GM12801 (cell line): ENCODE measurements around the gene SPATA31C2.
"Not testable (repeated sequence)": the region's sequence is repeated elsewhere in the genome, so short reads cannot be mapped to it uniquely, and the experiment has no call there.

Experiments used
- CTCF ChIP-seq: IDR thresholded peaks from one replicate; pipeline ENCODE4 v1.5.1; 2011; ENCODE audit warnings: control low read depth; ENCODE audit not compliant: insufficient read length; ENCODE audit errors: extremely low read depth

Gene SPATA31C2

DNA sequence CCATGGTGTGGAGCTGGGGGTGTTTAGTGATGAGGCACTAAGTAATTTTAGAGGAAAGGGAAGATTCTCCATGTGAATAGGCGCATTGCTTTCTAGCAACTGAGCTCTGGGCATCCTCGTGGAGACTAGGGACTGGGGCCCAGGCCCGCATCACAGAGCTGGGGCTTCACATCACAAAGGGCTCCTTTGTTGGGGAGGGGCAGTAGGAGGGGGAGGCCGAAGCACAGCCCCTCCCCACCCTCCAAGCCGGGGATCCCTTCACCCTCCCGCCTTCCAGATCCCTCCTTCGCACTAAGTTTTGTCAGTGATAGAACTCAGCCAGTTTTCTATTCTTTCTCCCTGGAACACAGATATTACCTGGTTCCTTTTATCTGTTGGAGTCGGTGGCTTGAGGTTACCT lies at the start of gene SPATA31C2:
Gene SPATA31C2 (minus strand): TSS at position 101 of the 400 bp plus-strand sequence. CDS start 29 bp downstream, at position 72.
- TF ChIP-seq CTCF: not testable (repeated sequence)

DNA sequence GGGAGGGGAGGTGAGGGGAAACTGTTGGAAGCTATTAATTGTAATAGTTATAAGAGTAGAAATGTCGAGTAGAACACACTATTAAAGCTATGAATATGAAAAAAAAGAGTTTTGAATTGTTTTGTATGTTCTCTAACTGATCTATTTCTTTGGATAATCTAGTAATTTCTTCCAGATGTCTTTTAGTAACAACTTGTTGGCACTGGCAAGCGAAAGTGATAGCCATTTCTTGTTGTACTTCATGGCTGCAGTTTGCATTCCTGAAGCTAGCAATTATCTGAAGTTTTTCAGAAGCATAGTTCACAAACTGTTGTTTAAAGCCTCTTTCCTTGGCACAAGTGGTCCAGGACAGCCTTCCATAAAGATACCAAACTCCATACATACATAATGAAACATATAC lies 49.4 kb upstream of the SPATA31C2 start:
- TF ChIP-seq CTCF: no peak

GRCh38 chr9:88186495-88187110 lies 48.3 kb upstream of the SPATA31C2 start:
- TF ChIP-seq CTCF: no peak

DNA sequence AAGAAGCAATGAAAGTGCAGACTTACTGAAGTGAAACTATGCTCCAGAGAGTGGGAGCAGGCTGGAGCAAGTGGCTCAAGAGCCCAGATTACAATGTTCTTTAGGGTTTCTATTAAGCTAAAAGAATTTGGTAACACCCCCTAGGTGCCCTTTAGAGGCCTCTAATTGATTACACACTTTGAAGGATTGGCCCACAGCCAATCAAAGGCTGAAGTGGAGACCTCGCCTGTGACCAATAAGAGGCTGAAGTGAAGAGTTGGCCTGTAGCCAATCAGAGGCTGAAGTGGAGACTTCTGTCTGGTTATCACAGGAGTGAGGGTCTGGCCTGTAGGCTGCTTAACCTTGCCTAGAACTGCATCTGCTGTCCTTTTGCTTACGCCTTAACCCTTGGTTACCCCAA lies 46.7 kb upstream of the SPATA31C2 start:
- TF ChIP-seq CTCF: no peak

- TF ChIP-seq CTCF: no peak
Measured at GRCh38 chr9:88183798-88184495, 45.7 kb upstream of the SPATA31C2 start.

DNA sequence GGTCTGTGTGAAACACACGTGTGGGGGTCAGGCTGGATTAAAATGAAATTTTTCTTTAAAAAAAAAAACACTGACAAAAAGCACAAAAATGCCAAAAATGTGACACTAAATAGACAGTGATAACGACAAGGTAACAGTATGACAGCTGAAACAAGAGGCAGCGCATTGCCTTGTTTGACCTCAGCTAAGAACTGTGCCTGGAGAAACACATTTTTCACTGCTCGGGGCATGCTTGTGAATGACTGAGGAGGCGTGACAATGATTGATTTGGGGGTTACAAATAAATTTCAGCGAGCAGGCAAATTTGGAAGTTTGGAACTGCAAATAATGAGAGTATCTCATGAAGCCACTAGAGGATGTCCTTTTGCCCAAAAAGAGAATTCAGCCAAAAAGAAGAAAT lies 44.2 kb upstream of the SPATA31C2 start:
- TF ChIP-seq CTCF: no peak

DNA sequence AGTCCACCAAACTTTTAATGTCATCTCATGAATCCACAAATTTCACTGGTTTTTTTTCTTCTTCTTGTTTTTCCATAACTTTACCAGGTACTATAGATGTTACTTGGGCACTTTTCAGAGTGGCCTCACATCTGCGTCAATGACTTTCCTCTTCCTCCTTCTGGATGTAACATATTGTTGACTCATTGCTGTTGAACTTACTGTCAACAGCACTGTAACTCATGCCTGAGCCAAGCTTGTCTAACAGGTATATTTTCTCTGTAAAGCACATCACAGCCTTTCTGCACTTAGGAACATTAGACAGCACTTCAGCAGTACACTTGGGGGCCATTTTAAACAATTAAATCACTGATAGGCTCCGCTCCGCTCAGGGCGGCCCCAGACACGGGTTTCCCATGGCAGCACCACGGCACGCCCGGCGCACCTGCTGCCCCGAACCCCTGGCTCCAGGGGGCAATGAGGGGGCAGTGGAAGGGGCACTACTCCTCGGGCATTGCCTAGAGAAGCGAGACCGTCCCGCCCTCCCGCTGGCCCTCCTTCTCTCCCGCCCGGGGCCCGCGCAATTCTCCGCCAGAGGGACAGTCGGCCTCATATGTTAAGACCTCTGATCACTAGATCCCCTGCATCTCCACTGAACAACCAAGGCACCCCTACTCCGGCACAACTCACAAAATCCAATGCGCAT lies 41.9 kb upstream of the SPATA31C2 start:
- no peak for TF ChIP-seq CTCF
